ENCODE data around the gene B4GAT1. TPM values are rescaled to one million over a fixed set of nuclear protein-coding genes. Genes with fewer than 3 reads are reported as not detected.
"Not testable (repeated sequence)": the region's sequence is repeated elsewhere in the genome, so short reads cannot be mapped to it uniquely, and the experiment has no call there.

Gene B4GAT1
- total and polyA plus RNA-seq, 2 of the 13 experiments (the other 11 are each of a cell fraction or from before 2014, with no cell fraction given): 40.4 to 109 TPM

- H3K9ac ChIP-seq (ENCODE audit: insufficient read depth, low read depth, low read length); CTCF ChIA-PET (ENCODE audit: low intra/inter-chr PET ratio, low total read pairs); H3K79me2 ChIP-seq (ENCODE audit: insufficient read depth, low read length); DNase-seq (ENCODE audit: low spot score); H3K36me3 ChIP-seq (replicated peaks in 1 of 2; ENCODE audit: control insufficient read depth in 1 of 2, insufficient read depth in 2 of 2, low read length in 2 of 2); BruUV-seq (replicated peaks); H3K4me2 ChIP-seq (ENCODE audit: low read depth, low read length); H3K27ac ChIP-seq (ENCODE audit: extremely low read length, insufficient read depth, low read length); in situ Hi-C loops (cut with HindIII; ENCODE audit: extremely low pct_ligation_motif_present, low pct_unique_long_range_greater_than_20kb); FAIRE-seq; H2AFZ ChIP-seq (ENCODE audit: low read length); ATAC-seq; H3K27me3 ChIP-seq (ENCODE audit: control insufficient read depth in 1 of 2, insufficient read depth in 2 of 2, low read length in 2 of 2); H3K4me3 ChIP-seq (replicated peaks in 1 of 3; ENCODE audit: insufficient read depth in 1 of 3, low read depth in 2 of 3, low read length in 3 of 3); H3K9me3 ChIP-seq (ENCODE audit: low read length); H4K20me1 ChIP-seq (ENCODE audit: insufficient read depth, low read length): not testable (repeated sequence)
- peaks cover 20% of the 10 kb centered on the region for H3K4me1 ChIP-seq (ENCODE audit: insufficient read depth, low read length)
- POLR2A ChIA-PET: interaction anchor here (1.1 kb wide), 1 partner anchor 856 kb away, joined by 3 read pairs; no protein-coding TSS in a partner anchor
- intact Hi-C loops (cut with micrococcal nuclease; ENCODE audit: unreplicated experiment): loop anchor here (10.0 kb wide), 1 partner anchor 70 kb away; the partner anchor contains the start of gene CD248
- TF ChIP-seq ZNF460 (CRISPR knock-in tag; IDR thresholded peaks at IDR 0.05; ENCODE audit: borderline replicate concordance): peak; percentile 13; the same call in 1 of the 2 replicates
- peak; percentile 23; the same call in 1 of the 2 replicates for TF ChIP-seq BHLHE40 (IDR thresholded peaks at IDR 0.05; ENCODE audit: low read length)
- 0 out of 2 replicates have a peak, but pooled peaks have one; percentile 55 for TF ChIP-seq SIX1 (CRISPR knock-in tag; IDR thresholded peaks at IDR 0.05; ENCODE audit: borderline replicate concordance)
- WGBS (ENCODE audit: low lambda C conversion rate): 39% methylated on average over 5 of the region's 13 CpGs
Observed at GRCh38 chr11:66384316-66384715, 36.9 kb upstream of the B4GAT1 start.

- H3K27ac ChIP-seq (ENCODE audit: extremely low read length, insufficient read depth, low read length); BruUV-seq (replicated peaks); H2AFZ ChIP-seq (ENCODE audit: low read length); H3K4me3 ChIP-seq (replicated peaks in 1 of 3; ENCODE audit: insufficient read depth in 1 of 3, low read depth in 2 of 3, low read length in 3 of 3); in situ Hi-C loops (cut with HindIII; ENCODE audit: extremely low pct_ligation_motif_present, low pct_unique_long_range_greater_than_20kb); ATAC-seq; H3K36me3 ChIP-seq (replicated peaks in 1 of 2; ENCODE audit: control insufficient read depth in 1 of 2, insufficient read depth in 2 of 2, low read length in 2 of 2); H3K4me2 ChIP-seq (ENCODE audit: low read depth, low read length); H4K20me1 ChIP-seq (ENCODE audit: insufficient read depth, low read length); H3K4me1 ChIP-seq (ENCODE audit: insufficient read depth, low read length); H3K9ac ChIP-seq (ENCODE audit: insufficient read depth, low read depth, low read length); H3K27me3 ChIP-seq (ENCODE audit: control insufficient read depth in 1 of 2, insufficient read depth in 2 of 2, low read length in 2 of 2); POLR2A ChIA-PET; H3K79me2 ChIP-seq (ENCODE audit: insufficient read depth, low read length); CTCF ChIA-PET (ENCODE audit: low intra/inter-chr PET ratio, low total read pairs); DNase-seq (ENCODE audit: low spot score); H3K9me3 ChIP-seq (ENCODE audit: low read length); FAIRE-seq: not testable (repeated sequence)
- intact Hi-C loops (cut with micrococcal nuclease; ENCODE audit: unreplicated experiment): loop anchor here (10.0 kb wide), 1 partner anchor 65 kb away; the partner anchor contains the start of gene CD248
- 31% methylated on average over 7 of the region's 7 CpGs for WGBS (ENCODE audit: low lambda C conversion rate)
Observed at GRCh38 chr11:66380264-66380663, 32.8 kb upstream of the B4GAT1 start.

DNA sequence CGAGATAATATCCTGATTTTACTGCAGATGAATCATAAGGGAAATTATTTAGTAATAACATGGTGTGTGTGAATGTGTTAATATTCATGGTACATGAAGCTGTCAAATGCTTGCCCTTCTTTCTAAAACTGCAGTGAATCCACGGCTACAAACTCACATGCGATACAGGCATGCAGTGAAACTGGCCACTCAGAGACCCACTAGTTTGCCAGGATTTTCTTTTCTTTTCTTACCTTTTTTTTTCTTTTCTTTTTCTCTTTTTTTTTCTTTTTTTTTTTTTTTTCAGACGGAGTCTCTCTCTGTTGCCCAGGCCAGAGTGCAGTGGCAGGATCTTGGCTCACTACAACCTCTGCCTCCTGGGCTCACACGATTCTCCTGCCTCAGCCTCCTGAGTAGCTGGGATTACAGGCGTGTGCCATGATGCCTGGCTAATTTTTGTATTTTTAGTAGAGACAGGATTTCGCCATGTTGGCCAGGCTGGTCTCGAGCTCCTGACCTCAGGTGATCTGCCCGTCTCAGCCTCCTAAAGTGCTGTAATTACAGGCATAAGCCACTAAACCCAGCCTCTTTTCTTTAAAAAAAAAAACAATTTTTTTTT is 26.4 kb upstream of the B4GAT1 start:
- intact Hi-C loops (cut with micrococcal nuclease; ENCODE audit: unreplicated experiment); H3K36me3 ChIP-seq (replicated peaks in 1 of 2; ENCODE audit: control insufficient read depth in 1 of 2, insufficient read depth in 2 of 2, low read length in 2 of 2); FAIRE-seq; CTCF ChIA-PET (ENCODE audit: low intra/inter-chr PET ratio, low total read pairs); in situ Hi-C loops (cut with HindIII; ENCODE audit: extremely low pct_ligation_motif_present, low pct_unique_long_range_greater_than_20kb); H3K4me2 ChIP-seq (ENCODE audit: low read depth, low read length); H3K79me2 ChIP-seq (ENCODE audit: insufficient read depth, low read length); H2AFZ ChIP-seq (ENCODE audit: low read length); H3K4me3 ChIP-seq (replicated peaks in 1 of 3; ENCODE audit: insufficient read depth in 1 of 3, low read depth in 2 of 3, low read length in 3 of 3); BruUV-seq (replicated peaks); H4K20me1 ChIP-seq (ENCODE audit: insufficient read depth, low read length); ATAC-seq; DNase-seq (ENCODE audit: low spot score); H3K27me3 ChIP-seq (ENCODE audit: control insufficient read depth in 1 of 2, insufficient read depth in 2 of 2, low read length in 2 of 2); H3K27ac ChIP-seq (ENCODE audit: extremely low read length, insufficient read depth, low read length); H3K9me3 ChIP-seq (ENCODE audit: low read length); H3K9ac ChIP-seq (ENCODE audit: insufficient read depth, low read depth, low read length): not testable (repeated sequence)
- 44% methylated on average over 9 of the region's 9 CpGs for WGBS (ENCODE audit: low lambda C conversion rate)
- peaks cover 29% of the 10 kb centered on the region for H3K4me1 ChIP-seq (ENCODE audit: insufficient read depth, low read length)
- POLR2A ChIA-PET: interaction anchor here (2.1 kb wide), 1 partner anchor 61 kb away, joined by 6 read pairs; no protein-coding TSS in a partner anchor
